Activated T-cell treated with anti-CD3 and anti-CD28 coated beads for 24 hours (primary cell): ENCODE results near the gene HRH4.

Experiments used
- DNase-seq: peaks from one replicate; pipeline ENCODE4 v3.0.0-alpha.2; 2020; ENCODE audit warnings: low read depth

The HRH4 gene

GRCh38 chr18:24506175-24506574 is 45.7 kb downstream of the HRH4 start:
- no peak for DNase-seq

- DNase-seq: no peak
Measured at GRCh38 chr18:24509435-24509834, 49.0 kb downstream of the HRH4 start.

GRCh38 chr18:24514439-24514838 is 54.0 kb downstream of the HRH4 start:
- no peak for DNase-seq

GRCh38 chr18:24515721-24516120 is 55.3 kb downstream of the HRH4 start:
- DNase-seq: no peak

GRCh38 chr18:24516261-24516660 is 55.8 kb downstream of the HRH4 start:
- DNase-seq: no peak

GRCh38 chr18:24517554-24517953 is 57.1 kb downstream of the HRH4 start:
- DNase-seq: no peak

GRCh38 chr18:24518596-24518995 is 58.2 kb downstream of the HRH4 start:
- no peak for DNase-seq
